ENCODE results near the gene SLC26A11.
A peak's percentile ranks its signal among the peaks of the same experiment; 100 is the strongest.

Gene SLC26A11

DNA sequence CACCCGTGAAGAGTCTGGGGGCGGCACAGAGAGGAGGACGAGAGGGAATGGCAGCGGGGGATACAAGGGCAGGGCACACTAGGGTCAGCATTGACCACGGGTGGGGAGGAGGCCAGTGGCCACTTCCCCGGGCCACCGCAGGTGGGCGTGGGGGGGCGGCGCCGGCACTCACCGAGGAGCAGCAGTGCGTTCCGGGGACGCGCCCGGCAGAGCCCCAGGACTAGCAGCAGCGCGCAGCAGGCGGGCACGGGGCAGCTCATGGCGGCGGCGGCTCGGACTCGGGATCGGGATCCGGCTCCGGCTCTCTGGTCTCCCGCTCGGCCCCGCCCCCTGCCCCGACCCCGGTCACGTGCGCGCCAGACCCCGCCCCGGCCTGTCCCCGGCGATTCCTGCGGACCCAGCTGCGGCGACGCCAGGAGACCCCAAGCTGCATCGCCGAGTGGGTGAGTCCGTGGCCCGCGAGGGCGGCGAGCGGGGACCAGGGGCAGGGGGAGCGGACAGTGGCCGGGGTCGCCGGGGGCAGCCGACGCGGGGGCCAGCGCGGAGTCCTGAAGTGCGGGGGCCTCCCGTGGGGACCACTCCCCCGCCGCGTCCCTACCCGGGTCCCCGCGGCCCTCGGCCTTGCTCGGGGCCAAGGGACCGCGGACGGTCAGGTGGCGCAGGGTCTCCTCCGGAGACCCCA, at the start of gene SLC26A11, which contains the start of gene SGSH:
SLC26A11 (plus strand) TSS at position 374 of the 682 bp plus-strand sequence. CDS start 1,134 bp downstream, outside the sequence.
SGSH (minus strand) TSS at position 280 of the 682 bp plus-strand sequence; CDS start at position 260, 20 bp downstream.
- Histone ChIP-seq H3K27ac (ENCODE audit: low read length) (no peak within 1 kb of the TSS), H3K9ac (ENCODE audit: low read length) (peak within 1 kb of the TSS; percentile 69), H3K9me3 (ENCODE audit: control insufficient read depth, low read depth, low read length) (no peaks in the 10 kb centered on the region), H3K27me3 (ENCODE audit: control insufficient read depth, insufficient read depth, low read length) (peaks cover 6% of the 10 kb centered on the region), H3K36me3 (ENCODE audit: control insufficient read depth, low read depth, low read length) (no peaks in the 10 kb centered on the region), H3K4me1 (ENCODE audit: control insufficient read depth, low read depth, low read length) (peaks cover 8% of the 10 kb centered on the region), H3K4me3 (ENCODE audit: low read length) (peak within 1 kb of the TSS; percentile 78)

DNA sequence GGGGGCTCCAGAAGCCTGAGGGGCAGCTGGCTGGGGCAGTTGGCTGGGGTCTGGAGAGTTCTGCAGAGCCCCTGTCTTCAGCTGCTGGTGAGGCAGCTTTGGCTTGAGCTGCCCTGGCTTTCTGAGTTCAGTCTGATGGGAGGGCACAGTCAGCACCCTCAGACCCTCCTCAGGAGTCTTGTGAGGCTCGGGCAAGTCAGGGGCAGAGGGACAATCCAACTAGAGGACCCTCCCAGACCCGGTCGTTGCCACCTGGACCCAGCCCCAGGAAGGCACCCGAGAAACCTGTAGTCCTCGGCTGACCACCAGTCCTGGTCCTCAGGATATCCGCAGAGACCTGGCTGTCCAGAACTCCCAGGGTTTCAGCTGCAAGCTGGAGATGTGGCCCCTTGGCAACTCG, 48.5 kb upstream of the SLC26A11 start:
- no peak overlapping the region for H3K9ac ChIP-seq (ENCODE audit: low read length)
- H3K36me3 ChIP-seq (ENCODE audit: control insufficient read depth, low read depth, low read length), result no peaks in the 10 kb centered on the region
- no peak overlapping the region for H3K4me3 ChIP-seq (ENCODE audit: low read length)
- H3K27ac ChIP-seq (ENCODE audit: low read length), result no peak overlapping the region
- no peaks in the 10 kb centered on the region for H3K4me1 ChIP-seq (ENCODE audit: control insufficient read depth, low read depth, low read length)
- H3K27me3 ChIP-seq (ENCODE audit: control insufficient read depth, insufficient read depth, low read length), result no peaks in the 10 kb centered on the region
- H3K9me3 ChIP-seq (ENCODE audit: control insufficient read depth, low read depth, low read length), result no peaks in the 10 kb centered on the region

DNA sequence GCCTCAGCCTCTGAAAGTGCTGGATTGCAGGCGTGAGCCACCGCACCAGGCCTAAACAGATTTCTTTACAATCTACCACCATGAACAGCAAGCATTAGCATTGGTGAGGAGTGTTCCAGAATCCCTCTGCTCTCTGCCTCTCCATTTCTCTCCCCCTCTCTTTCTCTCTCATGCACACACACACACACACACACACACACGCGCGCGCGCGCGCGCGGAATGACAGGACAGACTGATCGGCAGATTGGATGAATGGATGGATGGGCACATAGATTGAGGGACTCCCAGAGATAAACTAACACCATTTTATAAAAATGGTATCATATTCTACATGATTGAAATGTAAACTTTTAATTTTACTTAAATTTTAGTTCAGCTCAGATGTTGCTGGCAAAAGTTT, 47.1 kb upstream of the SLC26A11 start:
- no peak overlapping the region for H3K4me3 ChIP-seq (ENCODE audit: low read length)
- H3K4me1 ChIP-seq (ENCODE audit: control insufficient read depth, low read depth, low read length), result no peaks in the 10 kb centered on the region
- H3K36me3 ChIP-seq (ENCODE audit: control insufficient read depth, low read depth, low read length), result no peaks in the 10 kb centered on the region
- H3K9ac ChIP-seq (ENCODE audit: low read length), result no peak overlapping the region
- no peaks in the 10 kb centered on the region for H3K9me3 ChIP-seq (ENCODE audit: control insufficient read depth, low read depth, low read length)
- H3K27ac ChIP-seq (ENCODE audit: low read length), result no peak overlapping the region
- H3K27me3 ChIP-seq (ENCODE audit: control insufficient read depth, insufficient read depth, low read length), result no peaks in the 10 kb centered on the region

DNA sequence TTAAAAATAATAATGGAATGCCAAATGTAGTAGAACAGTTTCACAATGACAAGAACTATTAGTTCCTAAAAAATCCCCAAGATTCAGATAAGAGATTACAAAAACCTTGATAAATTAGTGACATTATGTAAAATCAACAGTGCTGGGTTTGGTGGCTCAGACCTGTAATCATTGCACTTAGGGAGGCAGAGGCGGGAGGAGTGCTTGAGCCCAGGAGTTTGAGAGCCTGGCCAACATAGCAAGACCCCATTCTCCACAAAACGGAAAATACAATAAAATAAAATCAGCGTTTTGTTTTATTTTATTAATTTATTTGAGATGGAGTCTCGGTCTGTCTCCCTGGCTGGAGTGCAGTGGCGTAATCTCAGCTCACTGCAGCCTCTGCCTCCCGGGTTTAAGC, 46.3 kb upstream of the SLC26A11 start:
- Histone ChIP-seq H3K4me1 (ENCODE audit: control insufficient read depth, low read depth, low read length) (no peaks in the 10 kb centered on the region), H3K4me3 (ENCODE audit: low read length) (no peak overlapping the region), H3K36me3 (ENCODE audit: control insufficient read depth, low read depth, low read length) (no peaks in the 10 kb centered on the region), H3K27me3 (ENCODE audit: control insufficient read depth, insufficient read depth, low read length) (no peaks in the 10 kb centered on the region), H3K9ac (ENCODE audit: low read length) (no peak overlapping the region), H3K9me3 (ENCODE audit: control insufficient read depth, low read depth, low read length) (no peaks in the 10 kb centered on the region), H3K27ac (ENCODE audit: low read length) (no peak overlapping the region)

DNA sequence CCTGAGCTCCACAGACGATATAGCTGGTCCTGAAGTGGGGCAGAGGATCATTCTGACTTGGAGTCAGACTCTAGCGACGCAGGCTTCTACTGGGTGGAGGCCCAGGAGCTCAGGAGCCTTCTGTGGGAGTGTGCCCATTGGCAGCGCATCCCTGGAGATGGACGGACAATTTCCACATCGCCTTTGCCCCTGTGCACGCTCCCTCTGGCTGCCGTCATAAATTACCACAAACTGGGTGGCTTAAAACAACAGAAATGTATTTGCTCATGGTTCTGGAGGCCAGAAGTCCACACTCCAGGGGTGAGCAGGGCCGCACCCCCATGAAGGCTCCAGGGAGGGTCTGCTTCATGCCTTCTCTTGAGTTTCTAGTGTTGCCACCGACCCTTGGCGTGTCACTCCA, 43.5 kb upstream of the SLC26A11 start:
- Histone ChIP-seq H3K27ac (ENCODE audit: low read length) (no peak overlapping the region), H3K36me3 (ENCODE audit: control insufficient read depth, low read depth, low read length) (no peaks in the 10 kb centered on the region), H3K9ac (ENCODE audit: low read length) (no peak overlapping the region), H3K9me3 (ENCODE audit: control insufficient read depth, low read depth, low read length) (no peaks in the 10 kb centered on the region), H3K27me3 (ENCODE audit: control insufficient read depth, insufficient read depth, low read length) (no peaks in the 10 kb centered on the region), H3K4me1 (ENCODE audit: control insufficient read depth, low read depth, low read length) (no peaks in the 10 kb centered on the region), H3K4me3 (ENCODE audit: low read length) (no peak overlapping the region)

DNA sequence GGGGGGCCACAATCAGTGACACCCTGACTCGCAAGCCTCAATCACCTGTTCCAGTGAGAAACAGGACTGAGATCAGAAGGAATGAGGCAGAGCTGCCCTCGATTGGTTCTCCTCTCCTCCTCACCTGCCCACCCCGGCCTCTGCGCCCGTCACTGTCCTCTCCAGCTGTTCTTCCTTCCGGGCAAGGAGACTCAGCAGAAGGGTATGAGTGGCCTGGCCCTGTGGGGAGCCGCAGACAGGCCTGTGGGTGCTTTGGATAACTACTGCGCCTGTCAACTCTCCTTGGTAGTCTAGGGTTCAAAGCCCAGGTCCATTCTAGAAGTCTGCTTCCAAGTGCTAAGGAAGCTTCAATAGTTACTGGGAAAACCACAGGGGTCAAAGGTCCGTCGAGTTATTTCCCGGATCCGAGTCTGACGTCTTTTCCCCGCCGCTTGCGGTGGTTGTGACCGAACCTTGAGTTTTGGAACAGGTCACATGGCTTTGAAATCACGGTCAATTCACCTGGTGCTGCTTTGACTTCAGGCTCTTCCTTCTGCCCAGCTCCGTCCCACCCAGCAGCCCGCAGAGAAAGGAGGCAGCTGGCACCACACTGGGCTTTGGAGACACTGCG, 42.1 kb upstream of the SLC26A11 start:
- Histone ChIP-seq H3K27me3 (ENCODE audit: control insufficient read depth, insufficient read depth, low read length) (no peaks in the 10 kb centered on the region), H3K9ac (ENCODE audit: low read length) (no peak overlapping the region), H3K4me1 (ENCODE audit: control insufficient read depth, low read depth, low read length) (no peaks in the 10 kb centered on the region), H3K4me3 (ENCODE audit: low read length) (no peak overlapping the region), H3K9me3 (ENCODE audit: control insufficient read depth, low read depth, low read length) (no peaks in the 10 kb centered on the region), H3K36me3 (ENCODE audit: control insufficient read depth, low read depth, low read length) (no peaks in the 10 kb centered on the region), H3K27ac (ENCODE audit: low read length) (no peak overlapping the region)

DNA sequence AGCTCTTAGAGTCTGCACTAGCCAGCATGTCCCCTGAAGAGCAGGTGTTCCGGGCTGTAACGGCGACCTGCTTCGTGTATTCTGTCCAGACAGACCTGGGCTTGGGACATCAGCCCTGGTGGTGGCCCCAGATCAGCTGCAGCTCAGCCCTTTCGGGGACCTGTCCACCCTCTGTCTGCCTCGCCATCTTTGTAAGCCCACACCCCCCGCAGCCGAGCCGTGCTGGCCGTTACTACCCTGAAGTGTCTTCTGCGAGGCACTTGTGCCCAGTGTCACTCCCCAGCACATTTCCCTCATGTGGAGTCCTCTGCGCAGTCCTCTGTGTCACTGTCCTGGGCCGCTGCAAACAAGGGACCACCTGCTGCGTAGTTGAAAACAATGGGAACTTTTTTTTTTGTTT, 40.0 kb upstream of the SLC26A11 start:
- Histone ChIP-seq H3K4me3 (ENCODE audit: low read length) (no peak overlapping the region), H3K4me1 (ENCODE audit: control insufficient read depth, low read depth, low read length) (no peaks in the 10 kb centered on the region), H3K27ac (ENCODE audit: low read length) (no peak overlapping the region), H3K9ac (ENCODE audit: low read length) (no peak overlapping the region), H3K27me3 (ENCODE audit: control insufficient read depth, insufficient read depth, low read length) (no peaks in the 10 kb centered on the region), H3K9me3 (ENCODE audit: control insufficient read depth, low read depth, low read length) (no peaks in the 10 kb centered on the region), H3K36me3 (ENCODE audit: control insufficient read depth, low read depth, low read length) (no peaks in the 10 kb centered on the region)

DNA sequence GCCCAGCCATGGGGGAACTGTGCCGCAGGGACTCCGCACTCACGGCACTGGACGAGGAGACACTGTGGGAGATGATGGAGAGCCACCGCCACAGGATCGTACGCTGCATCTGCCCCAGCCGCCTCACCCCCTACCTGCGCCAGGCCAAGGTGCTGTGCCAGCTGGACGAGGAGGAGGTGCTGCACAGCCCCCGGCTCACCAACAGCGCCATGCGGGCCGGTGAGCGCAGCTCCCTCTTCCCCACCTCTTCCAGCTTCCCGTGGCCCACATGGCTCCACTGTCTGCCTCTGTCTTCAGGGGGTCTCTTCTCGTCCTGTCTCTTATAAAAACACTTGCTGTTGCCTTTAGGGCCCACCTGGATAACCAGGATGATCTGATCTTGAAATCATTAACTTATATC, 38.8 kb upstream of the SLC26A11 start:
- Histone ChIP-seq H3K36me3 (ENCODE audit: control insufficient read depth, low read depth, low read length) (no peaks in the 10 kb centered on the region), H3K4me3 (ENCODE audit: low read length) (no peak overlapping the region), H3K9ac (ENCODE audit: low read length) (no peak overlapping the region), H3K27me3 (ENCODE audit: control insufficient read depth, insufficient read depth, low read length) (no peaks in the 10 kb centered on the region), H3K9me3 (ENCODE audit: control insufficient read depth, low read depth, low read length) (no peaks in the 10 kb centered on the region), H3K27ac (ENCODE audit: low read length) (no peak overlapping the region), H3K4me1 (ENCODE audit: control insufficient read depth, low read depth, low read length) (no peaks in the 10 kb centered on the region)

DNA sequence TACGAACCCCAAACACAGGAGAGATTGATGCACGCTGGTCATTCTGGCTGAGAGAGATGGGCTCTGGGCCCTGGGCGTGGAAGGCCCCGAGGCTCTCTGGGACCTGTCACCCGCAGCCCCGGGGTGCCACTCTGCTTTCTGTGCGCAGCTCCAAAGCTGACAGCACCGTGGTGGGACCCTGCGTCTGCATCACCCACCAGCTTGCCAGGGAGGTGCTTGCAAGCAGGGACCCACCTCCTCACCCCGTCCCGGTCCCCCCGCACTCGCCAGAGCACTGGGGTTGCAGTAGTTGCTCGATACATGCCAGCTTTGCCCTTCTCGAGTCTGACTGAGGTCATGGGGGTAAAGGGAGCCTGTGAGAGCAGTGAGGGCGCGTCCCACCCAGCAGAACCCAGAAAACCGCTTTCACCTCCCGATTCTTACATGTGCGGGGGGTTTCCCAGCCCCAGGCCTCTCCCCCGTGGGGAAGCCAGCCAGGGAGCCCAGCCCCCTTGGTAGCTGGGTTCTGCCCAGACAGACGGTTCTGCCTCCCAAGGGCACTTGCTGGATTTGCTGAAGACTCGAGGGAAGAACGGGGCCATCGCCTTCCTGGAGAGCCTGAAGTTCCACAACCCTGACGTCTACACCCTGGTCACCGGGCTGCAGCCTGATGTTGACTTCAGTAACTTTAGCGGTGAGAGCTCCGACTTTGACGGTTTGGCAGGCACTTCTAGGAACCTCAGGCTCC, 37.9 kb upstream of the SLC26A11 start:
- Histone ChIP-seq H3K27ac (ENCODE audit: low read length) (no peak overlapping the region), H3K9ac (ENCODE audit: low read length) (no peak overlapping the region), H3K9me3 (ENCODE audit: control insufficient read depth, low read depth, low read length) (no peaks in the 10 kb centered on the region), H3K36me3 (ENCODE audit: control insufficient read depth, low read depth, low read length) (no peaks in the 10 kb centered on the region), H3K27me3 (ENCODE audit: control insufficient read depth, insufficient read depth, low read length) (no peaks in the 10 kb centered on the region), H3K4me1 (ENCODE audit: control insufficient read depth, low read depth, low read length) (no peaks in the 10 kb centered on the region), H3K4me3 (ENCODE audit: low read length) (no peak overlapping the region)

DNA sequence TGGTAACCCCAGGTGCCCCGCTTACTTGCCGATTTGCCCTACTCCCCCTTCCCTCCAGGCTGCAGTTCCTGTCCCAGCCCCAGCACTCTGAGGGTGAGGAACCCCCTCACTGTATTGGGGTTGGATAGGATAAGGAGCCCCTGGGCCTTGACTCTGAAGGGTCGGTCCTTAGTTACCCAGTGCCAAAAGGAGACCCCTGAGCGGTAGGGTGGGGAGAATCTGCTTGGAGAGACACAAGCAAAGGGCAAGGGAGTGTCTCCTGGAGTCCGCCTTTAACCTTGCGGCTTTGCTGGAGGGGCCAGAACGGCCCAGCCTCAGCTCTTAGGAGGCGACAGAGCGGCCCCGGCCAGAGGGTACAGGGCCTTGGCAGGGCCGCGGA, 37.4 kb upstream of the SLC26A11 start:
- H3K4me1 ChIP-seq (ENCODE audit: control insufficient read depth, low read depth, low read length), result no peaks in the 10 kb centered on the region
- H3K4me3 ChIP-seq (ENCODE audit: low read length), result no peak overlapping the region
- no peak overlapping the region for H3K27ac ChIP-seq (ENCODE audit: low read length)
- no peaks in the 10 kb centered on the region for H3K36me3 ChIP-seq (ENCODE audit: control insufficient read depth, low read depth, low read length)
- H3K9me3 ChIP-seq (ENCODE audit: control insufficient read depth, low read depth, low read length), result no peaks in the 10 kb centered on the region
- H3K27me3 ChIP-seq (ENCODE audit: control insufficient read depth, insufficient read depth, low read length), result no peaks in the 10 kb centered on the region
- H3K9ac ChIP-seq (ENCODE audit: low read length), result no peak overlapping the region

DNA sequence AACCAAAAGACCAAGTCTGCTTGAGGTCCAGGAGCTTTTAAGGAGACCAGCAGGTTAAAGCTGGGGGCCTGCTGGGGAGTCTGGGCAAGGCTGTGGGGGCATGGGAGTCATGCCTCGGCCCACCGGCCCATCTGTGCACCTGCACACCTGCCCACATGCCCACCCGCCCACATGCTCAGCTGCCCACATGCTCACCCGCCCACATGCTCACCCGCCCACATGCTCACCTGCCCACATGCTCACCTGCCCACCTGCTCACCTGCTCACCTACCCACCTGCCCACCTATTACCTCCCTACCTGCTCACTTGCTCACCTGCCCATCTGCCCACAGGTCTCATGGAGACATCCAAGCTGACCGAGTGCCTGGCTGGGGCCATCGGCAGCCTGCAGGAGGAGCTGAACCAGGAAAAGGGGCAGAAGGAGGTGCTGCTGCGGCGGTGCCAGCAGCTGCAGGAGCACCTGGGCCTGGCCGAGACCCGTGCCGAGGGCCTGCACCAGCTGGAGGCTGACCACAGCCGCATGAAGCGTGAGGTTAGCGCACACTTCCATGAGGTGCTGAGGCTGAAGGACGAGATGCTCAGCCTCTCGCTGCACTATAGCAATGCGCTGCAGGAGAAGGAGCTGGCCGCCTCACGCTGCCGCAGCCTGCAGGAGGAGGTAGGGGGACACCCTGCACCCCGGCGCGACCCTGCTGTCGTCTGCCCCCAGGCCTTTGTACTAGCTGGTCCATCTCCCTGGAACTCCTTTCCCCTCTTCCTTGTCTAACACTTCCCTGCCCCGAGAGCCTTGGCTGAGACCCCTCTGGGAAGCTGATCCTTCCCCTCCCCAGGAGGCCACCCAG, 36.4 kb upstream of the SLC26A11 start:
- no peaks in the 10 kb centered on the region for H3K9me3 ChIP-seq (ENCODE audit: control insufficient read depth, low read depth, low read length)
- no peaks in the 10 kb centered on the region for H3K36me3 ChIP-seq (ENCODE audit: control insufficient read depth, low read depth, low read length)
- H3K4me1 ChIP-seq (ENCODE audit: control insufficient read depth, low read depth, low read length), result no peaks in the 10 kb centered on the region
- H3K27me3 ChIP-seq (ENCODE audit: control insufficient read depth, insufficient read depth, low read length), result no peaks in the 10 kb centered on the region
- no peak overlapping the region for H3K27ac ChIP-seq (ENCODE audit: low read length)
- no peak overlapping the region for H3K9ac ChIP-seq (ENCODE audit: low read length)
- H3K4me3 ChIP-seq (ENCODE audit: low read length), result no peak overlapping the region
